Measurements from ENCODE around the gene CFAP91. TPM values are rescaled to one million over a fixed set of nuclear protein-coding genes. Genes with fewer than 3 reads are reported as not detected.

Gene CFAP91
- total RNA-seq, 1 experiment from 2014 or later: not detected

DNA sequence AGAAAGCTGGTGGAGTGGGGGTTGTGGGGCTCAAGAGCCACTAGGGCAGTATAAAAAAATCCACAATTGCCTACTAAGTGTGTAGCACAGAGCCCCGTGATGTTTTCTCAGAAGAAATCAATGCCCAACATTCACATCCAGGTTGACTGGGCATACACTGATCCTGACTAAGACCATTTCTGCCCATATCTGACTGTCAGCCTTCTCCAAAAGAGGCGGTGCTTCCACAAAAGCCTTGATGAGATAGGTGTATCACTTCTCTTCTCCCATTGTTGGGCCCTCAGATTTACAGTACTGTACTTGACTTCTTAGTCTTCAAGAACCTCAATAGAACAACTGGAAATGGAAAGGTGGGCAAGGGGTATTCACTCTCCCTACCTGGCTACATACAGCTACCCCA lies 43.8 kb upstream of the CFAP91 start:
- no peak overlapping the region for H3K27ac Mint-ChIP-seq (ENCODE audit: low read depth, unreplicated experiment)
- POLR2A ChIA-PET: interaction anchor here (1.0 kb wide), 1 partner anchor 125 kb away, joined by 3 read pairs; no protein-coding TSS in a partner anchor
- no peak for DNase-seq (ENCODE audit: unreplicated experiment)
- CTCF ChIA-PET: interaction anchor here (0.7 kb wide), 1 partner anchor 8 kb away, joined by 5 read pairs; no protein-coding TSS in a partner anchor
- no peak overlapping the region for H3K4me3 Mint-ChIP-seq (ENCODE audit: unreplicated experiment)
- intact Hi-C loops (cut with micrococcal nuclease): no loop called here
- TF ChIP-seq, protein P1, sequence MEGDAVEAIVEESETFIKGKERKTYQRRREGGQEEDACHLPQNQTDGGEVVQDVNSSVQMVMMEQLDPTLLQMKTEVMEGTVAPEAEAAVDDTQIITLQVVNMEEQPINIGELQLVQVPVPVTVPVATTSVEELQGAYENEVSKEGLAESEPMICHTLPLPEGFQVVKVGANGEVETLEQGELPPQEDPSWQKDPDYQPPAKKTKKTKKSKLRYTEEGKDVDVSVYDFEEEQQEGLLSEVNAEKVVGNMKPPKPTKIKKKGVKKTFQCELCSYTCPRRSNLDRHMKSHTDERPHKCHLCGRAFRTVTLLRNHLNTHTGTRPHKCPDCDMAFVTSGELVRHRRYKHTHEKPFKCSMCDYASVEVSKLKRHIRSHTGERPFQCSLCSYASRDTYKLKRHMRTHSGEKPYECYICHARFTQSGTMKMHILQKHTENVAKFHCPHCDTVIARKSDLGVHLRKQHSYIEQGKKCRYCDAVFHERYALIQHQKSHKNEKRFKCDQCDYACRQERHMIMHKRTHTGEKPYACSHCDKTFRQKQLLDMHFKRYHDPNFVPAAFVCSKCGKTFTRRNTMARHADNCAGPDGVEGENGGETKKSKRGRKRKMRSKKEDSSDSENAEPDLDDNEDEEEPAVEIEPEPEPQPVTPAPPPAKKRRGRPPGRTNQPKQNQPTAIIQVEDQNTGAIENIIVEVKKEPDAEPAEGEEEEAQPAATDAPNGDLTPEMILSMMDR (IDR thresholded peaks at IDR 0.05; ENCODE audit: unreplicated experiment): no peak
- H3K36me3 Mint-ChIP-seq (ENCODE audit: insufficient read depth, unreplicated experiment): no peaks in the 10 kb centered on the region
- no peaks in the 10 kb centered on the region for H3K27me3 Mint-ChIP-seq (ENCODE audit: insufficient read depth, unreplicated experiment)
- BruUV-seq (replicated peaks): no TSS peak
- no peaks in the 10 kb centered on the region for H3K9me3 Mint-ChIP-seq (ENCODE audit: unreplicated experiment)
- peaks cover 10% of the 10 kb centered on the region for H3K4me1 Mint-ChIP-seq (ENCODE audit: insufficient read depth, unreplicated experiment)

DNA sequence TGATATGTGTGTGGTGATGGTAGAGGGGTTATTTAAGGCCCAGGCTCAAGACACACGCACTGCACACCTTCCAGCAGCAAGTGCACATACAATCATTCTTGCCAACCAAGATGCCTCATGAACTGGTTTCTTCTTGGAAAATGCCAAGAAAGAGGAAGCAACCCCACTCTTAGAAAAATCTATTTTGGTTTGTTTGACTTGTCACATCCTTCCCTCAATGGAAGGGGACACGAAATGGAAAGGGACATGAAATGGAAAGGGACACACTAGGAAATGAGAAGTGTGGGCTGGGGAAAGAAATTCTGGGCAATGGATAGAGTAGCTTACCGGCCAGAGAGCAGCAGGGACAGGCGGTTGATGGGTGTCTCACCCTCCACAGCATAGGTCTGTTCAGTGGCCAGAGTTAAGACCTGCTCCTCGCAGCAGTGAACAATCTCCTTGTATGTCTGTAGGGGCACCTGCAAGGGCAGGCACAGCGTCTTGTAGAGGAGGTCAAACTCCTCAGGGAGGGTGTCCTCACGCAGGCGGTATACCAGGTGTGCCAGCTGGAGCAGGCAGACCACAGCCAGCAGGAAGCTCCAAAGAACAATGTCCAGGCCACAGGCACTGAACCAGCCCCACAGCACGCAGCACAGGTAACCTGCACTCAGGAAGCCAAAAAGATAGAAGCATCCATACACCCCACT lies 43.1 kb upstream of the CFAP91 start:
- Mint-ChIP-seq H3K4me1 (ENCODE audit: insufficient read depth, unreplicated experiment) (peaks cover 10% of the 10 kb centered on the region), H3K4me3 (ENCODE audit: unreplicated experiment) (no peak overlapping the region), H3K36me3 (ENCODE audit: insufficient read depth, unreplicated experiment) (no peaks in the 10 kb centered on the region), H3K27ac (ENCODE audit: low read depth, unreplicated experiment) (no peak overlapping the region), H3K9me3 (ENCODE audit: unreplicated experiment) (no peaks in the 10 kb centered on the region), H3K27me3 (ENCODE audit: insufficient read depth, unreplicated experiment) (no peaks in the 10 kb centered on the region)
- BruUV-seq (replicated peaks): no TSS peak
- no peak for DNase-seq (ENCODE audit: unreplicated experiment)
- ChIA-PET CTCF (no interaction called here), POLR2A (no interaction called here)
- TF ChIP-seq, protein P1 (IDR thresholded peaks at IDR 0.05; ENCODE audit: unreplicated experiment): no peak
- intact Hi-C loops (cut with micrococcal nuclease): no loop called here

DNA sequence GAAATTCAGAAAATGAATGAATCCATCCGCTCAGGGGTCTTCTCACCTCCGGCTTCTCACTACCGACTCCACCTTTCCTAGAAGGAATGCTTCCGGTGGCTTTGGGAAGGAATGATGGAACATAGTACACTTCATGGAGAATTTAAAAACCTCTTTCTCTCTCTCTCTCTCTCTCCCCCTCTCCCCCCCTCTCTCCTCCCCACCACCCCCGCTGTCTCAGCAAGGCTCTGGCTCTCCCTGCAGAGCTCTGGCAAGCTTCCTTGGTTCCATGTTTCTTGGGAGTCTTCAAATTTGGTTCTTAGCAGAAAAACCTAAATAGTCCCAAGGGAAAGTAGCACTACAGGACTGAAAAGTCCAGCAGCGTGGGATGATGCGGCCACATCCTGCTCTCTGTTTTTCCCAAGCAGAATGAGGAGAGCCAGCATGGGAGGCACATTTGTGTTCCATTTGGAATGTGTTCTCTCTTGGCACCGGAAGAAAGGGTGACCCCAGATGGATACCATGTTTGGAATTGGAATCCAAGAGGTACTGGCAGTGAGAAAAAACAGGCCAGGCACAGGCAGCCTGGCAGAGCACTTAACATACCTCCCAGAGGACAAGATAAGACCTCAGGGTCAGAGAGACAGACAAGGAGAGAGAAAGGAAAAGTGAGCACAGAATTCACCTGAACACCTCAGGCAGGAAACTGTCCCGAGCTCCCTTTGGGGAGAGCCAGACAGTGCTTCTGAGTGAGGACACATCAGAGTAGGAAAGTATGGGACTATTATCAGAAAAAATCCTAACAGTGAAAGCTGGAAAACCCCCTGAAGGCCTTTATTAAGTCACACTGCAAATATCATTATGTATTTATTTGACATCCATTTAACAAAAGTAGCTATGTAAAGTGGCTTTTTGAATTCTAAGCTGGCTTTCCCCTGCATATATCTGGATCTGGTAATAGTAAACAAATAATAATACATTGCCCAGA lies 42.1 kb upstream of the CFAP91 start, which contains the start of gene POPDC2:
POPDC2 (minus strand) TSS at position 116 of the 967 bp plus-strand sequence. CDS start 166 bp downstream, outside the sequence.
- TF ChIP-seq, protein P1 (IDR thresholded peaks at IDR 0.05; ENCODE audit: unreplicated experiment): no peak
- no peak within 1 kb of the TSS for H3K27ac Mint-ChIP-seq (ENCODE audit: low read depth, unreplicated experiment)
- H3K27me3 Mint-ChIP-seq (ENCODE audit: insufficient read depth, unreplicated experiment): no peaks in the 10 kb centered on the region
- H3K4me1 Mint-ChIP-seq (ENCODE audit: insufficient read depth, unreplicated experiment): peaks cover 10% of the 10 kb centered on the region
- ChIA-PET POLR2A (no interaction called here), CTCF (interaction anchor here (0.6 to 0.8 kb wide), 2 partner anchors 15 to 171 kb away, joined by 3 read pairs; no protein-coding TSS in a partner anchor)
- H3K9me3 Mint-ChIP-seq (ENCODE audit: unreplicated experiment): no peaks in the 10 kb centered on the region
- no peak within 1 kb of the TSS for H3K4me3 Mint-ChIP-seq (ENCODE audit: unreplicated experiment)
- BruUV-seq (replicated peaks): no TSS peak
- no peaks in the 10 kb centered on the region for H3K36me3 Mint-ChIP-seq (ENCODE audit: insufficient read depth, unreplicated experiment)
- no peak for DNase-seq (ENCODE audit: unreplicated experiment)
- intact Hi-C loops (cut with micrococcal nuclease): no loop called here
